Activated CD8-positive, alpha-beta memory T cell treated with anti-CD3 and anti-CD28 coated beads for 48 hours (primary cell): ENCODE results near the gene VPS18.
A peak's percentile ranks its signal among the peaks of the same experiment; 100 is the strongest.

ENCODE experiments used
- DNase-seq, 3 experiments: peaks; one replicate each; pipeline ENCODE4 v3.0.0-alpha.2; 2020; ENCODE audit warnings: low read depth in 2 of 3, low spot score in 2 of 3

The VPS18 gene

GRCh38 chr15:40870716-40871115 is 23.5 kb upstream of the VPS18 start:
- no peak for DNase-seq

GRCh38 chr15:40871749-40872617 is 22.3 kb upstream of the VPS18 start:
- DNase-seq: no peak

GRCh38 chr15:40872791-40873693 is 21.2 kb upstream of the VPS18 start:
- no peak for DNase-seq

- no peak for DNase-seq
These were observed 20.3 kb upstream of the VPS18 start, which contains the start of gene RHOV for GRCh38 chr15:40873694-40874561. Gene RHOV, minus strand, starts transcription at chr15:40874234. Its CDS starts 95 bp downstream, at chr15:40874139.

GRCh38 chr15:40875991-40876730 is 18.1 kb upstream of the VPS18 start:
- no peak for DNase-seq

GRCh38 chr15:40877694-40878093 is 16.6 kb upstream of the VPS18 start:
- DNase-seq: no peak

- DNase-seq: no peak
These were observed 15.5 kb upstream of the VPS18 start for GRCh38 chr15:40878785-40879184.

GRCh38 chr15:40879609-40880008 is 14.6 kb upstream of the VPS18 start:
- DNase-seq: no peak

- no peak for DNase-seq
These were observed 12.9 kb upstream of the VPS18 start for GRCh38 chr15:40881351-40881750.

GRCh38 chr15:40886586-40886985 is 7.7 kb upstream of the VPS18 start:
- DNase-seq: no peak

- DNase-seq: no peak
These were observed 5.1 kb upstream of the VPS18 start for GRCh38 chr15:40889112-40889511.

GRCh38 chr15:40891138-40891537 is 3.1 kb upstream of the VPS18 start:
- no peak for DNase-seq

GRCh38 chr15:40891810-40892446 is 2.3 kb upstream of the VPS18 start:
- DNase-seq: no peak

- DNase-seq: no peak
These were observed 1.7 kb upstream of the VPS18 start for GRCh38 chr15:40892447-40893012.

GRCh38 chr15:40893019-40893670 is 1.1 kb upstream of the VPS18 start:
- no peak for DNase-seq

GRCh38 chr15:40894681-40895448 is 615 bp downstream of the VPS18 start:
- DNase-seq: peak in 2 of 3 experiments; percentile 23 to 35

GRCh38 chr15:40899536-40900207 is 5.4 kb downstream of the VPS18 start:
- no peak for DNase-seq
